ENCODE measurements around the gene SRY. TPM values are rescaled to one million over a fixed set of nuclear protein-coding genes. Genes with fewer than 3 reads are reported as not detected.

SRY gene
- total RNA-seq, 2 donors from 2014 or later, result not detected

DNA sequence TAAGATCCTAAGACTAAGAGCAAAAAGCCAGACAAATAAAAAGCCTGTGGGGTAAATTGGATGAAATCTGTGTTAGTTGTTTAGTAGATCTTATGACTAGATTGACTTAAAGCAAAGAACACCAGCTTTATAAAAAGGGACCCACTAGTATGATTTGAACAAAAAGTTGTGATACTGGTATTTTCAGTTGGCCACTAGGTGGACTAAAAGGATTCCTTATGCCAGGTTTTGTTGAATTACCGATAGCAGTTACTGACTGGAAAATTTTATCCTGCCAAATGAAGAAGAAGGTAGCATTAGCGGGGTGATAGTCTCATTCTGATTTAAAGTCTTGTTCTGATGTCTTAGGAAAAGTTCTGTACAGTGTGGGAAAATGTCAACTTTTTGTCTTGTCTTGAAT is 12.8 kb upstream of the SRY start:
- Histone ChIP-seq H3K27me3 (no peaks in the 10 kb centered on the region), H3K36me3 (no peaks in the 10 kb centered on the region), H3K9me3 (no peaks in the 10 kb centered on the region), H3K27ac (no peak overlapping the region), H3K9ac (ENCODE audit: low read depth in 2 of 2, low read length in 2 of 2) (no peak overlapping the region), H3K4me1 (no peaks in the 10 kb centered on the region), H3K4me3 (no peak overlapping the region)
- no peak for TF ChIP-seq CTCF (IDR thresholded peaks at IDR 0.05)
- intact Hi-C loops (cut with DNase I), result no loop called here
- no peak for DNase-seq

GRCh38 chrY:2797991-2798390 is 10.5 kb upstream of the SRY start:
- H3K27ac ChIP-seq, result no peak overlapping the region
- H3K9ac ChIP-seq (ENCODE audit: low read depth in 2 of 2, low read length in 2 of 2), result no peak overlapping the region
- no peaks in the 10 kb centered on the region for H3K4me1 ChIP-seq
- DNase-seq, result no peak
- H3K27me3 ChIP-seq, result no peaks in the 10 kb centered on the region
- H3K9me3 ChIP-seq, result no peaks in the 10 kb centered on the region
- H3K36me3 ChIP-seq, result no peaks in the 10 kb centered on the region
- no peak for TF ChIP-seq CTCF (IDR thresholded peaks at IDR 0.05)
- intact Hi-C loops (cut with DNase I), result no loop called here
- no peak overlapping the region for H3K4me3 ChIP-seq

DNA sequence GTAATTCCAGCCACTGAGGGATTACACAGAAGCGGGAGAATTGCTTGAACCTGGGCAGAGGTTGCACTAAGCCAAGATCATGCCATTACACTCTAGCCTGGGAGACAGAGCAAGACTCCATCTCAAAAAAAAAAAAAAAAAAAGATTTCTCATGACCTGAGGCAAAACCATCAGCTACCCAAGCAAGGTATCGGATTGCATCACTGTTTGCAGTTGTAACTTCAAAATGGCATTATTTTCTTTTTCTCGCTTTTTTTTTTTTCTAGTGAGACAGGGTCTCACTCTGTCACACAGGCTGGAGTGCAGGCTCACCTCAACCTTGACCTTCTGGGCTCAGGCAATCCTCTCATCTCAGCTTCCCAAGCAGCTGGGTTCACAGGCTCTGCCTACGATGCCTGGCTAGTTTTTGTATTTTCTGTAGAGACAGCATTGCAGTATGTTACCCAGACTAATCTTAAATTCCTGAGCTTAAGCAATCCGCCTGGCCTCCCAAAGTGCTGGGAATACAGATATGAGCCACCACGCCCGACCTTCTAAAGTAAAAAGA is 9.6 kb upstream of the SRY start:
- no peak overlapping the region for H3K4me3 ChIP-seq
- DNase-seq, result no peak
- H3K4me1 ChIP-seq, result no peaks in the 10 kb centered on the region
- H3K9ac ChIP-seq (ENCODE audit: low read depth in 2 of 2, low read length in 2 of 2), result no peak overlapping the region
- H3K9me3 ChIP-seq, result no peaks in the 10 kb centered on the region
- H3K27me3 ChIP-seq, result no peaks in the 10 kb centered on the region
- no peaks in the 10 kb centered on the region for H3K36me3 ChIP-seq
- no peak for TF ChIP-seq CTCF (IDR thresholded peaks at IDR 0.05)
- intact Hi-C loops (cut with DNase I), result no loop called here
- no peak overlapping the region for H3K27ac ChIP-seq

GRCh38 chrY:2789756-2790155 is 2.3 kb upstream of the SRY start:
- no peaks in the 10 kb centered on the region for H3K9me3 ChIP-seq
- no peak overlapping the region for H3K27ac ChIP-seq
- no peaks in the 10 kb centered on the region for H3K36me3 ChIP-seq
- no peak for TF ChIP-seq CTCF (IDR thresholded peaks at IDR 0.05)
- no peak for DNase-seq
- H3K4me1 ChIP-seq, result no peaks in the 10 kb centered on the region
- intact Hi-C loops (cut with DNase I), result no loop called here
- no peak overlapping the region for H3K9ac ChIP-seq (ENCODE audit: low read depth in 2 of 2, low read length in 2 of 2)
- H3K4me3 ChIP-seq, result no peak overlapping the region
- H3K27me3 ChIP-seq, result no peaks in the 10 kb centered on the region

DNA sequence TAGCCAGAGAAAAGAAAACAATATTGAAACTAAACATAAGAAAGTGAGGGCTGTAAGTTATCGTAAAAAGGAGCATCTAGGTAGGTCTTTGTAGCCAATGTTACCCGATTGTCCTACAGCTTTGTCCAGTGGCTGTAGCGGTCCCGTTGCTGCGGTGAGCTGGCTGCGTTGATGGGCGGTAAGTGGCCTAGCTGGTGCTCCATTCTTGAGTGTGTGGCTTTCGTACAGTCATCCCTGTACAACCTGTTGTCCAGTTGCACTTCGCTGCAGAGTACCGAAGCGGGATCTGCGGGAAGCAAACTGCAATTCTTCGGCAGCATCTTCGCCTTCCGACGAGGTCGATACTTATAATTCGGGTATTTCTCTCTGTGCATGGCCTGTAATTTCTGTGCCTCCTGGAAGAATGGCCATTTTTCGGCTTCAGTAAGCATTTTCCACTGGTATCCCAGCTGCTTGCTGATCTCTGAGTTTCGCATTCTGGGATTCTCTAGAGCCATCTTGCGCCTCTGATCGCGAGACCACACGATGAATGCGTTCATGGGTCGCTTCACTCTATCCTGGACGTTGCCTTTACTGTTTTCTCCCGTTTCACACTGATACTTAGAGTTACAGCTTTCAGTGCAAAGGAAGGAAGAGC is 488 bp downstream of the SRY start:
- Histone ChIP-seq H3K4me3 (no peak overlapping the region), H3K36me3 (no peaks in the 10 kb centered on the region), H3K9me3 (no peaks in the 10 kb centered on the region), H3K27me3 (no peaks in the 10 kb centered on the region), H3K27ac (no peak overlapping the region), H3K4me1 (no peaks in the 10 kb centered on the region), H3K9ac (ENCODE audit: low read depth in 2 of 2, low read length in 2 of 2) (no peak overlapping the region)
- no peak for DNase-seq
- no peak for TF ChIP-seq CTCF (IDR thresholded peaks at IDR 0.05)
- intact Hi-C loops (cut with DNase I), result no loop called here

Other genes with a start within 250 kb of the SRY start
- 1 to 10 TPM in 1 of 2 donors, not detected in 1; 1.9 TPM for gene RPS4Y1, start 53.9 kb upstream of the SRY start, total RNA-seq
- gene ZFY, start 147.7 kb upstream of the SRY start, total RNA-seq, result under 1 TPM in 1 of 2 donors, not detected in 1; 0.35 TPM